Measurements from ENCODE around the gene FOXP1.

The FOXP1 gene

DNA sequence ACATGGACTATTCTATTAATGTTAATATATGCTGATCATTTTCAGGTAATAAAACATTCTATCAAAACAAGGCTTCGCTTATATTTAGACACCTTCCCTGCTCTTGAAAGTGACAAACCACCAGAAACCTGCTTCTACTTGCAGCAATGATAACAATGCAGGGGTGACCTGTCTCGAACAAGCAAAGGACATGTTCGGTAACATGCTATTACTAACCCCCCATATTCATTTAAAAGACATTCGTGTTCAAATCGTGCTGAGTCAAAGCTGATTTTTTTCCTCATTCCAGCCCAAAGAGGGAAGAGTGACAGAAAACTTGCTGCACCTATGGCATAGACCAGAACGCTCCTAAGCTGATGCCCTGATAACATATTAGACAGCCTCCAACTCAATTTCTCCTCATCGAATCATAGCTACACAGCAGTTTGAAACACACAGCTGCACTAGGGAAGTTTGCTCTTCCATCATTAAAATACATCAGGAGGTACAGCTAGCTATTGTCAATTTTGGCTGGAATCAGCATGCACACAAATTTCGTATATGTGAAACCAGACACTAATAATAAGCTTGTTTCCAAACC is 341.5 kb downstream of the FOXP1 start:
- Histone ChIP-seq H3K23ac (ENCODE audit: low read length) (no peak overlapping the region), H2AFZ (ENCODE audit: insufficient read depth, low read length, poor library complexity) (no peak overlapping the region), H3K14ac (ENCODE audit: low read length) (no peak overlapping the region), H3K27me3 (ENCODE audit: insufficient read depth, low read length) (no peaks in the 10 kb centered on the region), H3K79me2 (ENCODE audit: control insufficient read depth, insufficient read depth, low read length, poor library complexity) (no peaks in the 10 kb centered on the region), H3K4me2 (ENCODE audit: low read length) (no peak overlapping the region), H3K4me1 (ENCODE audit: control insufficient read depth in 1 of 2, insufficient read depth in 2 of 2, low read length in 2 of 2) (peaks cover 3 to 5% of the 10 kb centered on the region in 2 experiments), H3K27ac (ENCODE audit: low read depth, low read length) (no peak overlapping the region), H2BK12ac (ENCODE audit: low read length) (no peak overlapping the region), H3K9me3 (ENCODE audit: insufficient read depth, low read depth, low read length) (no peaks in the 10 kb centered on the region), H3K4ac (ENCODE audit: low read depth, low read length) (no peak overlapping the region), H2BK5ac (ENCODE audit: low read depth, low read length, poor library complexity) (no peak overlapping the region), H3K4me3 (ENCODE audit: low read depth, low read length) (no peak overlapping the region), H3K79me1 (ENCODE audit: low read length) (peaks cover 2% of the 10 kb centered on the region), H2AK5ac (ENCODE audit: low read length) (no peak overlapping the region), H4K8ac (ENCODE audit: low read depth, low read length) (no peak overlapping the region), H2BK120ac (ENCODE audit: insufficient read depth, low read length, poor library complexity) (no peak overlapping the region), H4K91ac (ENCODE audit: low read depth, low read length) (no peak overlapping the region), H3K18ac (ENCODE audit: low read length) (no peak overlapping the region), H3K9ac (ENCODE audit: low read length) (no peak overlapping the region), H3K36me3 (ENCODE audit: control insufficient read depth in 1 of 2, insufficient read depth in 2 of 2, low read length in 2 of 2) (no peaks in the 10 kb centered on the region), H4K12ac (ENCODE audit: low read depth, low read length) (no peak overlapping the region)
- no peak for DNase-seq
- no CpG with 5 or more reads among the region's 8 CpGs for WGBS (ENCODE audit: extremely low coverage, insufficient coverage, insufficient read length)

DNA sequence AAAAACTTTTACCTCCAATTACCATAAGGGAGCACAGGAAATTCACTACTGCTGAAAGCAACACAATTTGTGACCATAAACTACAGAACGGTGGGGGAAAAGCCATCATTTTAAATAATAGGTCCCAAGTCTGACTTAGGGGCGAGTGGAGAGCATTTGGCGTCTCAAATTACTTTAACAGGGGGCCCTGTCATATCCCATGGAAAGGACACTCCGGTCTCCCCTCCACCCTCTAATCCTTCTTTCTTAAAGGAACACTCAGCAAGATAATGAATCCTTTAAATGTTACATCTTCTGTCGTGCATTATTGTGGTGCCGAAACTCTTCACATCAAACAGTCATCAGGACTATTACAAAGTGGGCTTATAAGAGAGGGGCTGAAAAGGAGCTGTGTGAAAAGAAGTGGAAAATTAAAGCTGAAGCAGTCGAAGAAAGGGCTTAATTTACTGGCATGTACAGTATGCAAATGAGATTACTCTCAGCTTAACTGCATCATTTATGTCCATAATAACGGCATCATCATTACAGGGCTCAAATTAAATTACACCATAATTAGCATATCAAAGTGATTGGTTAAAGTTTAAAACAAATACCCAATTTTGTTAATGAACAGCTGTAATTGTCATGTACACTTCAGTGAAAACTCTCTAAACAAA is 342.2 kb downstream of the FOXP1 start:
- no peak overlapping the region for H2BK5ac ChIP-seq (ENCODE audit: low read depth, low read length, poor library complexity)
- no peak overlapping the region for H2AK5ac ChIP-seq (ENCODE audit: low read length)
- H3K27me3 ChIP-seq (ENCODE audit: insufficient read depth, low read length) = no peaks in the 10 kb centered on the region
- H3K4ac ChIP-seq (ENCODE audit: low read depth, low read length) = no peak overlapping the region
- no peak overlapping the region for H3K23ac ChIP-seq (ENCODE audit: low read length)
- peaks cover 3 to 4% of the 10 kb centered on the region in 2 experiments for H3K4me1 ChIP-seq (ENCODE audit: control insufficient read depth in 1 of 2, insufficient read depth in 2 of 2, low read length in 2 of 2)
- H3K79me1 ChIP-seq (ENCODE audit: low read length) = peaks cover 2% of the 10 kb centered on the region
- no peak for DNase-seq
- no peak overlapping the region for H4K8ac ChIP-seq (ENCODE audit: low read depth, low read length)
- no peak overlapping the region for H3K27ac ChIP-seq (ENCODE audit: low read depth, low read length)
- no peak overlapping the region for H3K14ac ChIP-seq (ENCODE audit: low read length)
- H3K9me3 ChIP-seq (ENCODE audit: insufficient read depth, low read depth, low read length) = no peaks in the 10 kb centered on the region
- H3K9ac ChIP-seq (ENCODE audit: low read length) = no peak overlapping the region
- H4K91ac ChIP-seq (ENCODE audit: low read depth, low read length) = no peak overlapping the region
- no CpG with 5 or more reads among the region's 8 CpGs for WGBS (ENCODE audit: extremely low coverage, insufficient coverage, insufficient read length)
- H3K4me3 ChIP-seq (ENCODE audit: low read depth, low read length) = no peak overlapping the region
- H2BK12ac ChIP-seq (ENCODE audit: low read length) = no peak overlapping the region
- no peak overlapping the region for H2AFZ ChIP-seq (ENCODE audit: insufficient read depth, low read length, poor library complexity)
- H3K36me3 ChIP-seq (ENCODE audit: control insufficient read depth in 1 of 2, insufficient read depth in 2 of 2, low read length in 2 of 2) = no peaks in the 10 kb centered on the region
- H3K18ac ChIP-seq (ENCODE audit: low read length) = no peak overlapping the region
- no peak overlapping the region for H2BK120ac ChIP-seq (ENCODE audit: insufficient read depth, low read length, poor library complexity)
- H4K12ac ChIP-seq (ENCODE audit: low read depth, low read length) = no peak overlapping the region
- H3K4me2 ChIP-seq (ENCODE audit: low read length) = no peak overlapping the region
- H3K79me2 ChIP-seq (ENCODE audit: control insufficient read depth, insufficient read depth, low read length, poor library complexity) = no peaks in the 10 kb centered on the region

DNA sequence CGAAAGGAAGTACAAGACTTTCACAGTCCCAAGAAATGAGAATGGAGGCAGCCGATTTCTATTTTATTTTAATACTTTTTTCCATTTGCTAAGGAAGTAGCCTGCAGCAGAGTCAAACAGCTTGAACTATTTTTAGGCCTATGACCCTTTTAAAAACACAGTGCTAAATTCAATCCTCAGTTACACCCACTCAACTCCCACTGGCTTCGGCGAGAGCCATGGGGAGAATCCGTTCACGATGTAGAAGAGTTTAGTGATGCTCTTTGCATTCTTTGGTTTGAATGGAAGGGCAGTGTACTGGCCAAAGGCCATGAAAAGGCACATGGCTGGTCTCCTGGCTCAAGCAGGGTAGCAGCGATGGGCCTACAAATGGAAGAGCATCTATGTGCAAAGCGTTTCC is 343.5 kb downstream of the FOXP1 start:
- H4K91ac ChIP-seq (ENCODE audit: low read depth, low read length) = no peak overlapping the region
- H4K8ac ChIP-seq (ENCODE audit: low read depth, low read length) = no peak overlapping the region
- no peak overlapping the region for H2BK12ac ChIP-seq (ENCODE audit: low read length)
- no peak overlapping the region for H2AFZ ChIP-seq (ENCODE audit: insufficient read depth, low read length, poor library complexity)
- no peak overlapping the region for H3K23ac ChIP-seq (ENCODE audit: low read length)
- no peaks in the 10 kb centered on the region for H3K79me1 ChIP-seq (ENCODE audit: low read length)
- no peaks in the 10 kb centered on the region for H3K4me1 ChIP-seq (ENCODE audit: control insufficient read depth in 1 of 2, insufficient read depth in 2 of 2, low read length in 2 of 2)
- H3K79me2 ChIP-seq (ENCODE audit: control insufficient read depth, insufficient read depth, low read length, poor library complexity) = no peaks in the 10 kb centered on the region
- no peak overlapping the region for H2BK120ac ChIP-seq (ENCODE audit: insufficient read depth, low read length, poor library complexity)
- no peak overlapping the region for H4K12ac ChIP-seq (ENCODE audit: low read depth, low read length)
- no peak overlapping the region for H3K9ac ChIP-seq (ENCODE audit: low read length)
- no peak overlapping the region for H2BK5ac ChIP-seq (ENCODE audit: low read depth, low read length, poor library complexity)
- H3K14ac ChIP-seq (ENCODE audit: low read length) = no peak overlapping the region
- no peaks in the 10 kb centered on the region for H3K27me3 ChIP-seq (ENCODE audit: insufficient read depth, low read length)
- no peak overlapping the region for H3K27ac ChIP-seq (ENCODE audit: low read depth, low read length)
- WGBS (ENCODE audit: extremely low coverage, insufficient coverage, insufficient read length) = no CpG with 5 or more reads among the region's 8 CpGs
- no peak overlapping the region for H3K4me3 ChIP-seq (ENCODE audit: low read depth, low read length)
- H3K18ac ChIP-seq (ENCODE audit: low read length) = no peak overlapping the region
- H3K4me2 ChIP-seq (ENCODE audit: low read length) = no peak overlapping the region
- no peaks in the 10 kb centered on the region for H3K9me3 ChIP-seq (ENCODE audit: insufficient read depth, low read depth, low read length)
- no peak overlapping the region for H3K4ac ChIP-seq (ENCODE audit: low read depth, low read length)
- no peak for DNase-seq
- no peaks in the 10 kb centered on the region for H3K36me3 ChIP-seq (ENCODE audit: control insufficient read depth in 1 of 2, insufficient read depth in 2 of 2, low read length in 2 of 2)
- H2AK5ac ChIP-seq (ENCODE audit: low read length) = no peak overlapping the region

DNA sequence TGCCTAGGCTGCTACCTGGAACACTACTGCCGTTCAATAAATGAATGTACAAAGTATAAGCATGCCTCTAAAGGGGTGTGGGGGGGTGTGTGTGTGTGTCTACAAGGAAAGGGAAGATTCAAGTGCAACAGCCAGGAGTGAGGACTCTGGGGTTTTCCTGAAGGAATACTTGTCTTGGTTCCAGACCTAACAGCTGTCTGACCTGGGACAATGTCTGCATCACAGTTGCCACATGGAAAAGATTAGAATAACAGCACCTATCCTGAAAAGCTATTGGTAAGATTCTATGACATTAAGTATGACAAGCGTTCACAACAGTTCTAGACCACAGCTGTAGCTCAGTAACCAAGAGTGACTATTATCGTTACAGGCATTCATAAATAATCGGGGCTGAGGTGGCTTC is 345.2 kb downstream of the FOXP1 start:
- no peak overlapping the region for H2AK5ac ChIP-seq (ENCODE audit: low read length)
- H3K27ac ChIP-seq (ENCODE audit: low read depth, low read length) = no peak overlapping the region
- H3K4me1 ChIP-seq (ENCODE audit: control insufficient read depth in 1 of 2, insufficient read depth in 2 of 2, low read length in 2 of 2) = no peaks in the 10 kb centered on the region
- no peaks in the 10 kb centered on the region for H3K27me3 ChIP-seq (ENCODE audit: insufficient read depth, low read length)
- H3K4ac ChIP-seq (ENCODE audit: low read depth, low read length) = no peak overlapping the region
- H3K79me1 ChIP-seq (ENCODE audit: low read length) = no peaks in the 10 kb centered on the region
- no CpG with 5 or more reads among the region's 4 CpGs for WGBS (ENCODE audit: extremely low coverage, insufficient coverage, insufficient read length)
- no peak overlapping the region for H3K18ac ChIP-seq (ENCODE audit: low read length)
- H2BK120ac ChIP-seq (ENCODE audit: insufficient read depth, low read length, poor library complexity) = no peak overlapping the region
- H3K23ac ChIP-seq (ENCODE audit: low read length) = no peak overlapping the region
- no peak for DNase-seq
- H3K79me2 ChIP-seq (ENCODE audit: control insufficient read depth, insufficient read depth, low read length, poor library complexity) = no peaks in the 10 kb centered on the region
- H2BK5ac ChIP-seq (ENCODE audit: low read depth, low read length, poor library complexity) = no peak overlapping the region
- no peak overlapping the region for H3K4me2 ChIP-seq (ENCODE audit: low read length)
- H4K8ac ChIP-seq (ENCODE audit: low read depth, low read length) = no peak overlapping the region
- H3K9ac ChIP-seq (ENCODE audit: low read length) = no peak overlapping the region
- no peak overlapping the region for H3K4me3 ChIP-seq (ENCODE audit: low read depth, low read length)
- no peak overlapping the region for H3K14ac ChIP-seq (ENCODE audit: low read length)
- no peaks in the 10 kb centered on the region for H3K9me3 ChIP-seq (ENCODE audit: insufficient read depth, low read depth, low read length)
- no peak overlapping the region for H4K91ac ChIP-seq (ENCODE audit: low read depth, low read length)
- no peaks in the 10 kb centered on the region for H3K36me3 ChIP-seq (ENCODE audit: control insufficient read depth in 1 of 2, insufficient read depth in 2 of 2, low read length in 2 of 2)
- H4K12ac ChIP-seq (ENCODE audit: low read depth, low read length) = no peak overlapping the region
- no peak overlapping the region for H2BK12ac ChIP-seq (ENCODE audit: low read length)
- no peak overlapping the region for H2AFZ ChIP-seq (ENCODE audit: insufficient read depth, low read length, poor library complexity)

All from trophoblast cell (in vitro differentiated cells and primary cell).